NCI-H82 treated with DMSO at 0.1 percent for 48 hours (cell line): Measurements from ENCODE around the gene MYO16.
A peak's percentile ranks its signal among the peaks of the same experiment; 100 is the strongest.

Source experiments
- DNase-seq: peaks from one replicate; lab custom pipeline; 2025; ENCODE audit not compliant: unreplicated experiment; lab: John Stamatoyannopoulos, UW

MYO16 gene

GRCh38 chr13:109145631-109146030, 516.2 kb downstream of the MYO16 start:
- DNase-seq = no peak

GRCh38 chr13:109146393-109146792, 517.0 kb downstream of the MYO16 start:
- no peak for DNase-seq

GRCh38 chr13:109146912-109147647, 517.7 kb downstream of the MYO16 start:
- no peak for DNase-seq

- peak; percentile 75 for DNase-seq
These were observed 518.8 kb downstream of the MYO16 start for GRCh38 chr13:109148243-109148642.

GRCh38 chr13:109150696-109151095, 521.3 kb downstream of the MYO16 start:
- DNase-seq = no peak

- DNase-seq = no peak
These were observed 521.8 kb downstream of the MYO16 start for GRCh38 chr13:109151255-109151654.

GRCh38 chr13:109151696-109152095, 522.3 kb downstream of the MYO16 start:
- DNase-seq = no peak

GRCh38 chr13:109152311-109152820, 523.0 kb downstream of the MYO16 start:
- no peak for DNase-seq

GRCh38 chr13:109152941-109153340, 523.5 kb downstream of the MYO16 start:
- DNase-seq = no peak

- no peak for DNase-seq
These were observed 524.7 kb downstream of the MYO16 start for GRCh38 chr13:109154146-109154545.

GRCh38 chr13:109154546-109154945, 525.1 kb downstream of the MYO16 start:
- DNase-seq = no peak

- no peak for DNase-seq
These were observed 525.8 kb downstream of the MYO16 start for GRCh38 chr13:109154966-109155761.

GRCh38 chr13:109156181-109156935, 526.9 kb downstream of the MYO16 start:
- DNase-seq = no peak

- DNase-seq = no peak
These were observed 527.9 kb downstream of the MYO16 start for GRCh38 chr13:109157275-109157674.

- no peak for DNase-seq
These were observed 529.0 kb downstream of the MYO16 start for GRCh38 chr13:109158383-109158782.

- DNase-seq = no peak
These were observed 530.4 kb downstream of the MYO16 start for GRCh38 chr13:109159650-109160309.

GRCh38 chr13:109160357-109160756, 530.9 kb downstream of the MYO16 start:
- DNase-seq = no peak

GRCh38 chr13:109160887-109161669, 531.7 kb downstream of the MYO16 start:
- DNase-seq = no peak

GRCh38 chr13:109162248-109163036, 533.0 kb downstream of the MYO16 start:
- no peak for DNase-seq
